GM21825 (cell line): ENCODE measurements around the gene IQSEC1.

Experiments
- ATAC-seq: cut with Tn5 transposase; IDR thresholded peaks from one replicate; pipeline ENCODE4 v1.9.1; 2021; ENCODE audit warnings: mild to moderate bottlenecking, moderate library complexity; ENCODE audit not compliant: unreplicated experiment

IQSEC1 gene

DNA sequence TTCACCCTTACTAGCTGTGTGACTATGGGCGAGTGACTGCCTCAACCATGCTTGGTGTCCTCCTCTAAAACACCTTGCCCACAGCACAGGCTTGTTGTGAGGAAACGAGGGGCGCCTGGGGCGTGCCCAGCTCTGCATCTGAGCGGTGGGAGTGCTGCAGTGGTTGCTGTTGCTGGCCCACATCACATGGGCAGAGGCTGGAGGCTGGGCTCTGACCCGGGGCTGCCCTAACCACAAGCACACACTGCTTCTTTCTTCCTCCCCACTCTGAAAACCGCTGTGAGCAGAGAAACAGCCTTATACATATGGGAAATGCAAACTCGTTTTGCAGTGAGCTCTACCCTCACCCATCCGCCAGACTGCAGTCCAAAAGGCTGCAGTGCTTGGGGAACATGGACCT lies 157.1 kb downstream of the IQSEC1 start:
- ATAC-seq: no peak

DNA sequence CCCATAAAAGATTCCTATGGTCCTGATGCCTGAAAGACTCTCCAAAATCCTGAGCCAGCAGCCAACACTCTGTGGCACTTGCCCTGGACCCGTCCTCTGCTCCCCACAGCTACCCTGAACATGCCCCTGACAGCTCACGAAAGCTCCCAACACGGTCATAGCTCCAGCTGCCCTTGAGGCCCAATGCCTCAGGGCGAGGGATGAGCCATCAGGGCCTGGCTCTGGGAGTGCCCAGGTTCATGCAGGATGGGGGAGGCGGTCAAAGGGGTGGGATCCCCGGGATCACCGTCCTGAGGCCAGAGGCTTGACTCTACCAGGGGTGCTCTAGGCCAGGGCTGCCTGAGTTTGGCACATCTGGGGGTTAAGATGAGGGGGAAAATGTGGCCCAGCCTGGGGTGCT lies 159.1 kb downstream of the IQSEC1 start:
- ATAC-seq: no peak

DNA sequence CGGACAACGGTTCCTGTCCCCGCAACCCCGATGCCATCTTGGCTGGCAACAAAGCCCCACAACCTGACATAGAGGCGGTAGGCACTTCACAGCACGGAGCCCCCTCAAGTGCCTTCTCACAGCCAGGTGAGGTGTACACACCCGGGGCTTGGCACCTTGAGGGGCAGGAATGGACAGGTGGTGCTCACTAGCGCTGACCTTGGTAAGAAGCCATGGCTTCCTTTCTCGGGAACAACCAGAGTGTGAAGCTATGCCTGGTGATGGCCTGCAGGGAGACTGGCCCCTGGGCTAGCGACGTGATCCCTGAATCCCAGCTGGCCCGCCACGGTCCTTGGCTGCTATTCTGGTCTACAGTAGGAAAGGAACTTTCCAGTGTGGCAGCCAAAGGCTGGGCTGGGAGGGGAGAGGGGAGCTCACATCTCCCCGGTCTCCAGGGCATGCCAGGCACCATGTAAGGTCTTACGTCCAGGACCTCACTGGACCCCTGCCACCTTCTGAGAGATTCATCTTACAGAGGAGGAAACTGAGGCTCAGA lies 161.3 kb downstream of the IQSEC1 start:
- no peak for ATAC-seq

DNA sequence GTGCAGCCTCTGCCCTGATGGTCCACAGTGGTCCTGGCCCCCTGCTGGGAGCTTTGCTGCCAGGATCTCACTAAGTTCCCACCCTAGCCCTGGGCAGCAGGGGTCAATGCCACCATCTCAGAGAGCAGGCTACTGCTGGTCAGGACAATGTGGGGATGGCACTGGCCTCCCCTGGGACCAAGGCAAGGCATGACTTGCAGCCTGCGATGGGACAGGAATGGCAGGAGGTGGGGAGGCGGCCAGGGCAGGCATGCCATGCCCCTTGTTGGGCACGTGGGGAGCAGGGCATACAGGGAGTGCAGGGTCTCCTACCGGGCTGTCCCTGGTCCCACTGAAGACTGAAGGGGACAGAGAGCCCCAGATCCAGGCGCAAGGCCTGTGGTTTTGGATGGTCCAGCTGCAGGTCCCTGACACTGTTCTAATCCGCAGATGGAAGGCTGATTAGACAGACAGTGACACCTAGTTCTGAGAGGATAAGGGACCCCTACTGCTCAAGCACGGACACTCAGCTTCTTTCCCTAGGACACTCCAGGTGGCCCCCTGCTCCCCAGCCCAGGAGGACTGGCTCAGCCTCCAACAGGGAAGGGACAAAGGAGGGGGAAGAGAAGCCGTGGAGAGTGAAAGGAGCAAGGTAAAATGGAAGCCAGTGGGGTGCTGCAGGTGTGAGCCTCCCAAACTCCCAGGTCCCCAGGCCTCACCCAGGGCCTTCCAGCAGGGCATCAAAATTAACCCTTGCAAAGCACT lies 162.7 kb downstream of the IQSEC1 start:
- no peak for ATAC-seq

DNA sequence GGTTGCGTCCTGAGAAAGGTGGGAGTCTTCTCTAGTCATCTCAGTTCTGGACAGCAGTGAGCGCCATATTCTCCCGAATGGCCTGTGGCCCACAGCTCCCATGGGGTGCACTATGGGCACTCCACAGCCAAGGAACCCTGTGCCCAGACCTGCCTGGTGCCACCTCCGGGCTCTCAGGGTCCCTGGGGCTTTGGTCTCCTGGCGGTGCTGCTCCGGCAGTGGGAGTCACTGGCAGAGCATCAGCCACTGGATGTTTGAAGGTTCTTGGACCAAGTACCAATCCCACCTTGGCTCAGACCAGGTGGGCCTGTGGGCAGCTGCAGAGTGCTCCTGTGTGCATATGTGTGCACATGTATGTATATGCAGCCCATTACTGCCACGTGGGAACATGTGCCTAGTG lies 163.5 kb downstream of the IQSEC1 start:
- no peak for ATAC-seq

DNA sequence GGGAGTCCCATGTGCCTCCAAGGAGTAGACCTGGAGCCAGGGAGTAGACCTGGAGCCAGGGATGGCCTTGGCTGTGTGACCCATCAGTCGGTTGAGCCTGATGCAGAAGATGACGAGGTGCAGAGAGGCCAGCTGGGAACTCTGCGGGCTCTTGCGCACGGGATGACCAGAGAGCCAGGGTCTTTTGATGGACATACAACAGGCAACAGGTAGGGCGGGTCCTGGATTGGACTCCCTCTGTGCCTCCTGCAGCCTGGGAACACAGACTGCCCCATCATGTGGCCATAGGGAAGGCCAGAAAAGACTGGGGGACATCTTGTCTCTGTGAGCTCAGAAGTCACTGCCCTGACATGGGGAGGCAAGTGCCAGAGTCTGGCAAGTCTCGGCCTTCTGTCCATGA lies 164.4 kb downstream of the IQSEC1 start:
- no peak for ATAC-seq

DNA sequence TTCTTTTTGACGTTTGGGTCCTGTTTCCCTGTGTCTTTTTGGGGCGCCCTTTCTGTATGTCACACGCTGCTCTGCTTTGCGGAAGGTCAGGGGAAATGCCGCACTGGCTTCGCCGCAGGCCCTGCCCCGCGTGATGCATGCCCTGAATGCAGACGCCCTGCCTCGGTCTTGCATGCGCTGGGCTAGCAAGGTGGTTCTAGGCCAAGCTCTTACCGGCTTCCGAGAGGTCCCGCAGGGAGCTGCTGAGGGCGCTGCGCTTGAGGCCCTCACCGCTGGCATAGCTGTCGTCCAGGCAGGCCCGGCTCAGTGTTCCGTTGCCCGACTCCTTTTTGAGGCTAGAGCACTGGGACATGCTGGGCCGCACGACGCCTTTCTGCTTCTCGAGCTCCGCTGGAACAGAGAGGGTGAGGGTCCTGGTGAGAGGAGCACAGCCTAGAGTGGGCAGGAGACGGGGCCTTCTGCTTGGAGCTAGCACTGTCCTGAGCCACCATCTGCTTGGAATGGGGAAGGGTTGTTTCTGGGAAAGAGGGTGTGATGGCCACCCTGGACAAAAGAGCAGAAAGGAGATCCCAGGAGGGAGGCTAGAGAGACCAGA lies 165.0 kb downstream of the IQSEC1 start:
- ATAC-seq: no peak

DNA sequence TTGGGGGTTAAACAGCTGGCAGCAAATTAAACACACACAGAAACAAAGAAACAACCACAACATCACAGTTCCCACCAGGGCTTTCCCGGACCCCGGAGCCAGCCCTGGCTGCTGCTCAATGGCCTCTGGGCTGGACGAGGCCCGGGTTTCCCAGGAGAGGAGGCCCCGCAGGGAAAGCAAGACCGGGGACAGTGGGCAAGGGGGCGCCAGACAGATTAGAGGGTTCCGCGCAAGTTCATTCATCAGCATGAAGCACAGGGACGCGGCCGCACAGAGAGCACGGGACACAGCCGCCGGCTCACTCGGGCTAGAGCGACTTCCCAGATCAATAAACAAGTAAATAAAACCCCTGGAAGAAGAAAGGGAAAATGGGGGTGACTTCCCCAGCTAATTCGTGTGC lies 165.5 kb downstream of the IQSEC1 start:
- ATAC-seq: no peak

DNA sequence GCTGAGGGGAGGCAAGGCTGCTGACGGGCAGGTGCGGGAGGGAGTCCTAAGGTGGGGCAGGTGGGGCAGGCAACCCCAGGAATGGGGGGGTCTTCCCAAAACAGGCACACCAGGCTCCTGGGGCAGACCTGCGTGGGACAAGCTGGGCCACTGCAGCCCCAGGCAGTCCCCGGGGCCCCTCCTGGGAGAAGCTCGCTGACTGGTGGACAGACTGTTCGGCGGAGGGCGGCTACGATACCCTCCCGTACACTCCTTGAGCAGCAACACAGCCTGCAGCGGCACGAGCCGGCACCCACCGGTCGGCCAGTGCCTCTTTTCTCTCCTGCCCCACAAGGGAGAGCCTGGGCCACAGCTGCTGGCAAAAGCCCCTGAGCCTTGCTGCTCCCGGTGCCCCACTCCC lies 165.9 kb downstream of the IQSEC1 start:
- no peak for ATAC-seq

DNA sequence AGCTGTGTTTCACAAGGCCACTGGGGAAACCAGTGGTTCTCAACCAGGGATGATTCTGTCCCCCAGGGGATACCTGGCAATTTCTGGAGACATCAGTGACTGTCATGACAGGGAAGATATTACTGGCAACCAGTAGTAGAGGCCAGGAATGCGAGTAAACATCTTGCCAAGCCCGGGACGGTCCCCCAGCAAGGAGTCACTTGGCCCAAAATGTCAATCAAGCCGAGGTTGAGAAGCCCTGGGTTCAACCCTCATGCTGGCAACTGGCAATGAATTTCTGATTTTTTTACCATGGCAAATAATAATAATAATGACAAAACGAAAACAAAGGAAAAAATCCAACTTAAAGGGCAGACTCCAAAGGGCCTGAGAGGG lies 166.3 kb downstream of the IQSEC1 start:
- no peak for ATAC-seq

DNA sequence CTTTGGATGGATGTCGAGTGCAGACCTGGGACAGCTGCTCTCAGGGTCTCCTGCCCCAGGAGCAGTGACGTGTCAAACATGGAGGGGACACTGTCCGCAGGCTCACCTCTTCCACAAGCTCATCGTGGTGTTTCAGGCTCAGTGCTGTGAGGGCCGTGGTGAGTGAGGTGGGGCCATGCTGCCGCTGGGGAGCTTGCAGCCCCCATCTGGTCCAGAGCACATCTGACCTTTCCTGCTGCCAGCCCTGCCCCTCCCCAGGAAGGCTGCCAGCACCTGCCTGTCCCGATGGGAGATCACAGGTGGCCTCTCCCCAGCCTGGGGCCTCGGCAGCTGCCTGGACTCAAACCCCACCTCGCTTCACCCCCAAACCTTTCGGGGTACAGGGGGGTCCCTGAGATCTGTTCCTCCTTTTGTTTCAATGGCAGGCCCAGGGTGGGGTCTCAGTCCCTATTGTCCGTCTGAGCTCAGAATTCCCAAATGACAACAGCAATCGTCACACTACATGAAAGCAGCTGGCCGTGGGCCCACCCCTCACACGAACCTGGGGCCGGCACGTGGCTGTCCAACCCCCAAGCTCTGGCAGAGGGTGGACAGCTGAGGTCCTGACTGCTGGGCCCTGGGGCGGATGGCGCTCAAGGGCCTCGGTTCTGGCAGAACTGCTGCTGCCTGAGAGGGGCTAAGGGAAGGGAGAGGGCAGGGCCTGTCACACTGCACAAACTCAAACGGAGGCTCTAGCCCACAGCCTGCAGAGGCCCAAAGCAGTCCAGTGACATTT lies 166.9 kb downstream of the IQSEC1 start:
- no peak for ATAC-seq

DNA sequence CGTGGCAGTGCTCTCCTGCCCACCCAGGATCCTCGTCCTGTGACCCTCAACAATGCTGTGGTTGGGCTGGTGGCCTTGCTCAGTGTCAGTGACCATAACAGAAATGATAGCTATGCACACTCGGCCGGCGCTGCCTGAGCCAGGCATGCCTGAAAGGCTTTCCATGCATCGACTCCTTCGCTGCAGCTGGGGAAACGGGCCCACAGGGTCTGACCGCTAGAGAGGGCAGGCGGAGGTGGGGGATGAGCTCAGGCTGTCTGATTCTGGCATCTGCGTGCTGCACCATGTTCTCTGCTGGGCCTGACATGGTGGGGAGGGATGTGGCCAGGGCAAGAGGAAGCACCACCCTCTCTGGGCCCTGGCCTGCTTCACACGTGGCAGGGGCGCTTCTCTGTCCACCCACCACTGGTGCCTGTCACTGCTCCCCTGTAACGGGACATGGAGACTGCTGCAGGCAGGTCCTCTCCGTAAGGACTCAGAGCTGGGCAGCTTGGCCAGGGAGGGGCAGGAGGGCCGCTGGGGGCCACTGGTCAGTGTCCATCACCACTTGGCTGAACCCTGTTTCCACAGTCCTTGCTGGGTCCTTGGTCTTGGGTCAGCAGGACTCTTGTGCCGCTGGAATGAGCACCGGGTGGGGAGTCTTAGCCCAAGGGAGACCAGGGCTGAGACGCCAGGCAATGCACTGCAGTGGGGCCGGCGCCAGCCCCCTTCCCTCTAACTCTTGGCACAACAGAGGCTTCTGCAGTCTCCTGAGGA lies 167.7 kb downstream of the IQSEC1 start:
- no peak for ATAC-seq

DNA sequence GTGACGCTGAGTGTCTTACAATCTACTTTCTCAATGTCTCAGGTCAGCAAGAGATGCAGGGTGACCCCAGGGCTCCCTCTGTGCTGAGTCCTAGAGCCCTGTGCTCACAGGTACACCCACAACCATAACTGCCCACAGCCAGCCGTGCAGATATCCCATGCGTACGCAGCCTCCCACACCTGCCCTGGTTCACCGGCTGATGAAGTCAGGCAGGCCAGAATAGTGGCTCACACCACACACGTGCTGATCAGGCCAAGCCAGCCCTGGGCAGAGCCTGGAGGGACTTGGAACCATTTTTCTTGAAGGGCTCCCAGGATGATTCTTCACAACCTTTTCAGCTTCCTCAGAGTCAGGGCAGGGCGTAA lies 168.3 kb downstream of the IQSEC1 start:
- ATAC-seq: no peak

DNA sequence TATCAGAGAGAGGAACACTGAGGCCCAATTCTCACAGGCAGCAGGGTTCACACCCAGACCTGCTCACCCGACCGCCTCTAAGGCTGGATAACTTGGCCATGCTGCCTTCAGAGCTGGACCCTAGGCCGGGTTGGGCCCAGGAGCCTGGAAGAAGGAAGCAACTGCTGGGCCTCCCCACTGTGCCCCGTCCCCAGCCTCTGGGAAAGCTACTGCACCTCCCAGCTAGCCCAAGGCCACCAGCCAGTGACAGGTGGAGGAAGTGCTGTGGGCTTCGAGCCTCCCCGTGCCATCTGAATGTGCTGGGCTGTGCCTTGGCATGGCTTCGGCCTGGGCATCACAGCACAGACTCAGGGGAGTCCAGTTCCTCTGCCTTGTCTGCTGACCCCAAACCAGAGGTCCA lies 169.3 kb downstream of the IQSEC1 start:
- no peak for ATAC-seq

DNA sequence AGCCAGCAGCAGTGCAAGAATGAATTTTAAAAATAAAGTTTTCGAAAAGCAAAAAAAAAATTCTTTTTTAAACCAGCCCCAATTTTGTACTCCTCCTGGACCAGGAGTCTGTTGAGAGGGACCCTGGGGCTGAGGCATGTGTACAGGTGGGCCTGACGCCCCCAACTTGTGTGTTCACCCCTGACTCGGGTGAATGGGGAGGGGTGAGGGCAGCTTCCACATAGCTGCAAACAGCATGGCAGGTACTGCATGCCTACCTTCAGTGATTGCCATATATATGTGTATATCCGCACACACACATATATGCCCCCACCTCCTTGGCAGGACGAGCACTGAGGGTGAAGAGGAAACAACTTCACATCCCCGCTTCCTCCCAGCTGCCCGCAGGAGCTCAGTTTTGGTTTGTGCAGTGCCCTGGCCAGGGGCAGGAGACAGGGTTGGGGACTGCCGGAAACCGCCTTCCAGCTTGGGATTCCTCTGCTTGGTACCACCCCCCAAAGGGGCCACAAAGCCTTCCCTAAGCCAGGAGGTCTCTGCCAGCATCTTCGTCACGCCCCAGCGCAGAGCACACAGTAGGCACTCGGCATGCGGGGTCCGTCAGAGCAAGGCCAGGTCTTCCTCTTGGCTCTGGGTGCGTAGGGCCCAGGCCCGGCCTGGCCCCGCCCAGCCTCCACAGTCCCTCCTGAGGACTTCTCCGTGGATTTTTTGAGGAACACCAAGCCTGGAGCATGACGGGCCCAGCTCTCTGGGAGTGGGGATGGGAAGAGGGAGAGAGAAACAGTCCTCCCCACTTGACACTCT lies 170.0 kb downstream of the IQSEC1 start:
- ATAC-seq: no peak

DNA sequence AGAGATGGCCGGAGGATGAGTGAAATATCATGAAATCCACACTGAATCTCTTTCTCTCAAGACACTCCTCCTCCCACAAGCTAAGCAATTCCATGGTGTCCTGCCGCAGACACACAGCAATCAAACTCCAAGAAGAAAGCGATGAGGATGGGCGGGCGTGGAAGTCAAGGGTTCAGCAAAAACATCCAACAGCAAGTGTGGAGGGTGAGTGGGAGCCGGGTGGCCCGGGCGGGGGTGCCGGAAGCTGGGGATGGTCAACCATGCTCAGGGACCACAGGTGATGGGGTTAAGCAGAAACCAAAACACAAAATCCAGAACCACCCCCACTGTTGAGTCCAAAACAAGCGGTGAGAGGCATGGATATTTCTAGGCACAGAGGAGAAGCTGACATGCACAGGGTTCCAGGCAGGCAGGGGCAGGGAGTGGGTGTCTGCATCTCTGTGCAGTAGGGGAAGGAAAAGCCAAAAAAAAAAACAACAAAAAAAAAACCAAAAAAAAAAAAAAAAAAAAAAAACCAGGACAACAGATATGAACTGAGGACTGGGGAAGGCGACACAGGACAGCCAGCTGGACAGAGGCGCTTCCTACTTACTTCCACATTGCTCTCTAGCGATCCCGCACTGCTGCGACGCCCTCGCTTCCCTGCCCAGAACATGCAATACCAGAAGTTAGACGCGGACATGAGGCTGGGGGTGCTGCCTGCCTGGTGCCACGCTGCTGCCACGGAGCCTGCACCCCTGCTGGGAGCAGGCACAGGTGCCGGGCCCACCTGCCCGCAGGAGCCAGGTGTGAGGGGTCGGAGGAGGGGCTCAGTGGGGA lies 170.8 kb downstream of the IQSEC1 start:
- ATAC-seq: no peak

DNA sequence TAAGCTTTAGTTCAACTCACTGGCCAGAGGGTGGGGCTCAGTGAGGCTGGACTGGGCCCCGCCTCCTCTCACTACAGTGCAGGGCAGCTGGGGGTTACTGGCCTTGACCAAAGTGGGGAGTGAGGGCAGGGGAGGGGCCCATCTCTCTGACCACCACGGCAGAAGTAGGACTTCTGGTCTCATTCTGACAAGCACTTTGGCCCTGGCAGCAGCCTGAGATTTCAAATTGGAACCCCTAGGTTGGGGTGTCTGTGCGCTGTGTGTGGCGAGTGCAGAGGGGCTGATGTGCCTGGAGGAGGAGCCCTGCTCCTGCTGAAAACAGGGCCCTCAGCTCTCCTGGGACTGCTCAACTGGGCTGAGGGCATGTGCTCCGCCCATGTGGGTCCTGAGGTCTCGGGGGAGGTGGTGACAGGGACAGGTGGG lies 171.6 kb downstream of the IQSEC1 start:
- ATAC-seq: no peak

DNA sequence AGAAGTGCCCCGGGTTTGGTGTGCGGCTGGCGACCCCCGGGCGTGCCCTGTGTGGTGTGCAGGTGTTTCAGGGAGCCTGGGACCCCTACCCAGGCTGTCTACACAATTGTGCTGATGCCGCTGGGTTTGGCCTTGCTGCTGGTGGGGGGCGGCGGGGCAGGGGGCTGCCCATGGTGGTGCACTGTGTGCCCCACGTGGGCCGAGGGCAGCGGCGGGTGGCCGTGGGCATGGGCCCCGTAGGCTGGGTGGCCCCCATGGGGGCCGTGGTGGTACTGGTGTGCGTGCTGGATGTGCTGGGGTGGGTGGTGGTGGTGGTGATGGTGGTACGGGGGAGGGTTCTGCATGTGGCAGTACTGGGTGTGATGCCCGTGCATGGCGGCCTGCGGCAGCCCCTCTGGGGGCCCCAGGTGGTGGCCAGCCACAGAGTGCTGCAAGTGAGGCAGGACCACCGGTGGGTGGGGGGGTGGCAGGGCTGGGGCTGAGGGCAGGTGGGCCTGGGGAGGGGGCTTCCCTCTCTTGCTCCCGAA lies 172.3 kb downstream of the IQSEC1 start:
- ATAC-seq: no peak
